Body of pancreas (tissue), 4 donors: ENCODE results near the gene FOXD3. TPM values are rescaled to one million over a fixed set of nuclear protein-coding genes. Genes with fewer than 3 reads are reported as not detected.

Source experiments
- ATAC-seq: fragments of 150-250 bp; one replicate; pipeline ENCODE4 v1.9.1; 2016
- DNase-seq, 4 donors: peaks; one replicate each; pipeline ENCODE4 v3.0.0-alpha.2; 2019
- H3K27ac ChIP-seq, 4 donors: fragments of 200-600 bp; sonication (generic); 1 replicate in 3 of 4; 2 replicates in 1 of 4; pipeline versions ENCODE4 v1.5.1 to v1.6.1; 2016 to 2019; ENCODE audit warnings: mild to moderate bottlenecking in 1 of 4, mixed read lengths in 1 of 4, moderate library complexity in 1 of 4
- H3K27me3 ChIP-seq, 2 donors: fragments of 200-600 bp; sonication (generic); one replicate each; pipeline ENCODE4 v1.6.0; 2016; ENCODE audit warnings: mild to moderate bottlenecking in 1 of 2
- H3K36me3 ChIP-seq, 2 donors: fragments of 200-600 bp; sonication (generic); replicated peaks in 1 of 2; 2 replicates each; pipeline ENCODE4 v1.5.1; 2016; ENCODE audit warnings: low read depth in 2 of 2; ENCODE audit not compliant: insufficient read depth in 1 of 2
- H3K4me1 ChIP-seq: fragments of 200-600 bp; sonication (generic); one replicate; pipeline ENCODE4 v1.6.0; 2016
- H3K4me3 ChIP-seq, 2 donors: fragments of 200-600 bp; sonication (generic); 1 replicate in 1 of 2; 2 replicates in 1 of 2; pipeline ENCODE4 v1.5.1; 2016 to 2019
- H3K9me3 ChIP-seq, 3 donors: fragments of 200-600 bp; sonication (generic); 1 replicate in 2 of 3; 2 replicates in 1 of 3; pipeline ENCODE4 v1.5.1; 2016
- CTCF ChIP-seq, 7 experiments: fragments of 450-650 bp in 4 of 7; fragments of 200-600 bp in 3 of 7; sonication (generic) in 3 of 7; IDR thresholded peaks; one replicate each; pipeline ENCODE4 v1.5.1; 2016 to 2019; ENCODE audit warnings: antibody characterized with exemption in 7 of 7
- POLR2A ChIP-seq, 3 donors: fragments of 450-650 bp; IDR thresholded peaks; one replicate each; pipeline ENCODE4 v1.6.1; 2016; ENCODE audit warnings: antibody characterized with exemption in 3 of 3, mild to moderate bottlenecking in 2 of 3
- WGBS, 2 donors: methylation state at CpG; one replicate each; pipeline ENCODE4 v1.1.5; 2017; 5-methylcytosine and 5-hydroxymethylcytosine counted together
- intact Hi-C: fragments of 100-400 bp; cut with DNase I; formaldehyde crosslinking; loops from one replicate; pipeline ENCODE4 v1.15.1; 2023
- total RNA-seq, 2 donors: library from RNA; depleted of rRNA; stranded (reverse); fragments of >200 nt; gene quantifications; one replicate each; pipeline ENCODE4 v1.1.0, GENCODE V29; 2016

FOXD3 gene
- total RNA-seq, 2 donors from 2014 or later = 0.26 TPM; not detected in 1

GRCh38 chr1:63317817-63318152 lies 4.6 kb upstream of the FOXD3 start:
- peaks cover 42% of the 10 kb centered on the region for H3K4me1 ChIP-seq
- peaks cover 8 to 63% of the 10 kb centered on the region in 2 donors for H3K27me3 ChIP-seq
- intact Hi-C loops = no loop called here
- ATAC-seq (no peak), DNase-seq (no peak)
- no peak for TF ChIP-seq CTCF (IDR thresholded peaks at IDR 0.05)
- no peak for TF ChIP-seq POLR2A (IDR thresholded peaks at IDR 0.05)
- no peak overlapping the region for H3K27ac ChIP-seq
- WGBS, 2 donors = 9 to 14% methylated on average over 14 of the region's 14 CpGs
- no peak overlapping the region for H3K4me3 ChIP-seq
- no peaks in the 10 kb centered on the region for H3K36me3 ChIP-seq
- H3K9me3 ChIP-seq = no peaks in the 10 kb centered on the region

- no peak for DNase-seq
- Histone ChIP-seq H3K27ac (no peak overlapping the region), H3K4me3 (no peak overlapping the region), H3K9me3 (no peaks in the 10 kb centered on the region), H3K27me3 (peaks cover 8 to 69% of the 10 kb centered on the region in 2 donors), H3K4me1 (peaks cover 45% of the 10 kb centered on the region), H3K36me3 (no peaks in the 10 kb centered on the region)
- 18% methylated on average over 24 to 28 of the region's 28 CpGs for WGBS, 2 donors
- intact Hi-C loops = no loop called here
- TF ChIP-seq POLR2A (IDR thresholded peaks at IDR 0.05) (no peak), CTCF (IDR thresholded peaks at IDR 0.05) (no peak)
- no peak for ATAC-seq
Observed at GRCh38 chr1:63318201-63318979, 4.0 kb upstream of the FOXD3 start.

GRCh38 chr1:63319046-63320021 lies 3.0 kb upstream of the FOXD3 start:
- Histone ChIP-seq H3K9me3 (no peaks in the 10 kb centered on the region), H3K4me3 (no peak overlapping the region), H3K4me1 (peaks cover 50% of the 10 kb centered on the region), H3K27ac (no peak overlapping the region), H3K36me3 (no peaks in the 10 kb centered on the region), H3K27me3 (peaks cover 13 to 79% of the 10 kb centered on the region in 2 donors)
- peak in 1 of 4 donors; percentile 14 for DNase-seq
- ATAC-seq = no peak
- TF ChIP-seq CTCF (IDR thresholded peaks at IDR 0.05) = no peak
- no peak for TF ChIP-seq POLR2A (IDR thresholded peaks at IDR 0.05)
- WGBS, 2 donors = 7 to 12% methylated on average over 36 to 47 of the region's 60 CpGs
- intact Hi-C loops = no loop called here

GRCh38 chr1:63320022-63320721 lies 2.2 kb upstream of the FOXD3 start:
- Histone ChIP-seq H3K27me3 (peaks cover 16 to 86% of the 10 kb centered on the region in 2 donors), H3K4me1 (peaks cover 52% of the 10 kb centered on the region), H3K4me3 (no peak overlapping the region), H3K27ac (no peak overlapping the region), H3K9me3 (no peaks in the 10 kb centered on the region), H3K36me3 (no peaks in the 10 kb centered on the region)
- ATAC-seq (no peak), DNase-seq (no peak)
- TF ChIP-seq POLR2A (IDR thresholded peaks at IDR 0.05) = no peak
- no peak for TF ChIP-seq CTCF (IDR thresholded peaks at IDR 0.05)
- 10 to 13% methylated on average over 37 to 47 of the region's 47 CpGs for WGBS, 2 donors
- intact Hi-C loops = no loop called here
